ENCODE measurements around the gene CXCL16. TPM values are rescaled to one million over a fixed set of nuclear protein-coding genes. Genes with fewer than 3 reads are reported as not detected.
A peak's percentile ranks its signal among the peaks of the same experiment; 100 is the strongest.

Gene CXCL16
- total and polyA plus RNA-seq, 2 of the 13 experiments (the other 11 are each of a cell fraction or from before 2014, with no cell fraction given), result 9.4 to 101 TPM

- peak; percentile 46; the same call in 1 of the 2 replicates for TF ChIP-seq NFYB (CRISPR knock-in tag; IDR thresholded peaks at IDR 0.05)
- no peak for TF ChIP-seq NFATC3 (CRISPR knock-in tag; IDR thresholded peaks at IDR 0.05)
- peak; percentile 83; the same call in 1 of the 2 replicates for TF ChIP-seq FOXJ3 (CRISPR knock-in tag; IDR thresholded peaks at IDR 0.05; ENCODE audit: borderline replicate concordance)
- no peak for TF ChIP-seq MBNL3 (CRISPR knock-in tag; conservative IDR thresholded peaks at IDR 0.05)
- TF ChIP-seq ZNF234 (CRISPR knock-in tag; conservative IDR thresholded peaks at IDR 0.05), result no peak
- no peak for TF ChIP-seq SRSF1 (optimal IDR thresholded peaks at IDR 0.05; ENCODE audit: low read depth, low read length)
- TF ChIP-seq CSRNP1 (CRISPR knock-in tag; IDR thresholded peaks at IDR 0.05), result 0 out of 2 replicates have a peak, but pooled peaks have one; percentile 30
- no peak for TF ChIP-seq TCF7L2 (IDR thresholded peaks at IDR 0.05; ENCODE audit: low read depth, low read length)
- no peak for TF ChIP-seq SNAI1 (CRISPR knock-in tag; IDR thresholded peaks at IDR 0.05; ENCODE audit: borderline replicate concordance)
- TF ChIP-seq RBAK (CRISPR knock-in tag; IDR thresholded peaks at IDR 0.05), result no peak
- 0 out of 2 replicates have a peak, but pooled peaks have one; percentile 23 for TF ChIP-seq POLR2AphosphoS5 (IDR thresholded peaks at IDR 0.05; ENCODE audit: low read depth, low read length)
- TF ChIP-seq HHEX (CRISPR knock-in tag; IDR thresholded peaks at IDR 0.05), result peak; percentile 67
- no peak for TF ChIP-seq NR1H2 (CRISPR knock-in tag; IDR thresholded peaks at IDR 0.05; ENCODE audit: borderline replicate concordance, low read depth)
- no peak for TF ChIP-seq NKX3-1 (CRISPR knock-in tag; IDR thresholded peaks at IDR 0.05)
- TF ChIP-seq HMGXB4 (CRISPR knock-in tag; IDR thresholded peaks at IDR 0.05; ENCODE audit: borderline replicate concordance in 1 of 2, low read depth in 1 of 2), result peak in 1 of 2 experiments; percentile 61; a peak in 2 of 4 replicates
- no peak for TF ChIP-seq ZNF326 (CRISPR knock-in tag; IDR thresholded peaks at IDR 0.05; ENCODE audit: borderline replicate concordance)
- peak; percentile 99 for TF ChIP-seq ETV5 (CRISPR knock-in tag; IDR thresholded peaks at IDR 0.05; ENCODE audit: borderline replicate concordance)
- peak; percentile 100 for TF ChIP-seq ZBTB20 (CRISPR knock-in tag; IDR thresholded peaks at IDR 0.05; ENCODE audit: borderline replicate concordance, low read depth)
- TF ChIP-seq RARG (CRISPR knock-in tag; IDR thresholded peaks at IDR 0.05; ENCODE audit: low read depth), result no peak
- peak in 1 of 2 experiments; percentile 11; a peak in 1 of 4 replicates for TF ChIP-seq REST (IDR thresholded peaks at IDR 0.05; ENCODE audit: borderline replicate concordance in 1 of 2, low read depth in 1 of 2, low read length in 2 of 2)
- TF ChIP-seq SKI (IDR thresholded peaks at IDR 0.05; ENCODE audit: partially characterized antibody), result peak; percentile 49
- TF ChIP-seq GABPA (IDR thresholded peaks at IDR 0.05; ENCODE audit: low read depth, low read length), result no peak
- TF ChIP-seq GABPA (CRISPR knock-in tag; IDR thresholded peaks at IDR 0.05; ENCODE audit: low read depth), result peak; percentile 81
These were observed 20.1 kb upstream of the CXCL16 start (continued) for GRCh38 chr17:4759776-4760236.

Measured in HepG2 (cell line).